ENCODE results near the gene SNRK.

SNRK gene

GRCh38 chr3:43319794-43320193, 33.5 kb downstream of the SNRK start:
- no peak for TF ChIP-seq CTCF (IDR thresholded peaks at IDR 0.05; ENCODE audit: control extremely low read depth, extremely low read depth, low read depth, missing control alignments)
- ChIA-PET CTCF (interaction anchor here (1.2 to 1.4 kb wide), 2 partner anchors 21 to 22 kb away, joined by 3 to 4 read pairs; no protein-coding TSS in a partner anchor), POLR2A (no interaction called here)
- no peak for DNase-seq (ENCODE audit: extremely low spot score)

GRCh38 chr3:43320288-43320687, 33.9 kb downstream of the SNRK start:
- TF ChIP-seq CTCF (IDR thresholded peaks at IDR 0.05; ENCODE audit: control extremely low read depth, extremely low read depth, low read depth, missing control alignments) = no peak
- DNase-seq (ENCODE audit: extremely low spot score) = no peak
- POLR2A ChIA-PET = no interaction called here
- CTCF ChIA-PET = interaction anchor here (1.2 to 1.4 kb wide), 3 partner anchors 9 to 23 kb away, joined by 3 to 4 read pairs (median 3); no protein-coding TSS in a partner anchor

GRCh38 chr3:43323541-43323940, 37.2 kb downstream of the SNRK start:
- POLR2A ChIA-PET = no interaction called here
- no peak for DNase-seq (ENCODE audit: extremely low spot score)
- TF ChIP-seq CTCF (IDR thresholded peaks at IDR 0.05; ENCODE audit: control extremely low read depth, extremely low read depth, low read depth, missing control alignments) = no peak
- CTCF ChIA-PET = interaction anchor here (1.4 to 1.8 kb wide), 2 partner anchors 11 to 14 kb away, joined by 4 to 6 read pairs; no protein-coding TSS in a partner anchor

GRCh38 chr3:43326891-43327581, 40.7 kb downstream of the SNRK start:
- POLR2A ChIA-PET = no interaction called here
- TF ChIP-seq CTCF (IDR thresholded peaks at IDR 0.05; ENCODE audit: control extremely low read depth, extremely low read depth, low read depth, missing control alignments) = no peak
- no peak for DNase-seq (ENCODE audit: extremely low spot score)
- CTCF ChIA-PET = interaction anchor here (1.5 kb wide), 1 partner anchor 21 kb away, joined by 4 read pairs; no protein-coding TSS in a partner anchor

GRCh38 chr3:43327582-43327979, 41.2 kb downstream of the SNRK start:
- DNase-seq (ENCODE audit: extremely low spot score) = no peak
- POLR2A ChIA-PET = no interaction called here
- no peak for TF ChIP-seq CTCF (IDR thresholded peaks at IDR 0.05; ENCODE audit: control extremely low read depth, extremely low read depth, low read depth, missing control alignments)
- CTCF ChIA-PET = interaction anchor here (1.5 kb wide), 1 partner anchor 22 kb away, joined by 4 read pairs; no protein-coding TSS in a partner anchor

GRCh38 chr3:43328653-43329052, 42.3 kb downstream of the SNRK start:
- DNase-seq (ENCODE audit: extremely low spot score) = no peak
- POLR2A ChIA-PET = interaction anchor here (0.6 kb wide), 1 partner anchor 42 kb away, joined by 3 read pairs; the partner anchor contains the start of gene SNRK
- CTCF ChIA-PET = interaction anchor here (1.5 kb wide), 1 partner anchor 23 kb away, joined by 4 read pairs; no protein-coding TSS in a partner anchor
- no peak for TF ChIP-seq CTCF (IDR thresholded peaks at IDR 0.05; ENCODE audit: control extremely low read depth, extremely low read depth, low read depth, missing control alignments)
